Measurements from ENCODE around the gene MAST1.
"Not testable (repeated sequence)": the region's sequence is repeated elsewhere in the genome, so short reads cannot be mapped to it uniquely, and the experiment has no call there.

The MAST1 gene

GRCh38 chr19:12840091-12841079 lies 2.1 kb downstream of the MAST1 start:
- peak in 1 of 2 donors; percentile 49 for DNase-seq (ENCODE audit: low read depth in 2 of 2)

- DNase-seq (ENCODE audit: low read depth in 2 of 2), result no peak
These were observed 2.8 kb downstream of the MAST1 start for GRCh38 chr19:12841094-12841493.

- DNase-seq (ENCODE audit: low read depth in 2 of 2), result no peak
These were observed 4.2 kb downstream of the MAST1 start for GRCh38 chr19:12842511-12842910.

- DNase-seq (ENCODE audit: low read depth in 2 of 2), result no peak
These were observed 5.0 kb downstream of the MAST1 start for GRCh38 chr19:12843328-12843727.

- DNase-seq (ENCODE audit: low read depth in 2 of 2), result no peak
These were observed 5.9 kb downstream of the MAST1 start for GRCh38 chr19:12843999-12844732.

DNA sequence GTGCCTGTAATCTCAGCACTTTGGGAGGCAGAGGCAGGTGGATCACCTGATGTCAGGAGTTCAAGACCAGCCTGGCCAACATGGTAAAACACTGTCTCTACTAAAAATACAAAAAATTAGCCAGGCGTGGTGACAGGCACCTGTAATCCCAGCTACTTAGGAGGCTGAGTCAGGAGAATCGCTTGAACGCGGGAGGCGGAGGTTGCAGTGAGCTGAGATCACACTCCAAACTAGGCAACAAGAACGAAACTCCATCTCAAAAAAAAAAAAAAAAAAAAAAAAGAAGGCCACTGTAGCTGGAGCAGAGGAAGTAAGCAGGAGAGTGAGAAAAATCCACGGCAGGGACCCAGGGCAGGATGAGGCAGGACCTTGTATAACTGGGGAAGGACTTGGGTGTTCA lies 8.3 kb downstream of the MAST1 start:
- DNase-seq (ENCODE audit: low read depth in 2 of 2), result not testable (repeated sequence)

DNA sequence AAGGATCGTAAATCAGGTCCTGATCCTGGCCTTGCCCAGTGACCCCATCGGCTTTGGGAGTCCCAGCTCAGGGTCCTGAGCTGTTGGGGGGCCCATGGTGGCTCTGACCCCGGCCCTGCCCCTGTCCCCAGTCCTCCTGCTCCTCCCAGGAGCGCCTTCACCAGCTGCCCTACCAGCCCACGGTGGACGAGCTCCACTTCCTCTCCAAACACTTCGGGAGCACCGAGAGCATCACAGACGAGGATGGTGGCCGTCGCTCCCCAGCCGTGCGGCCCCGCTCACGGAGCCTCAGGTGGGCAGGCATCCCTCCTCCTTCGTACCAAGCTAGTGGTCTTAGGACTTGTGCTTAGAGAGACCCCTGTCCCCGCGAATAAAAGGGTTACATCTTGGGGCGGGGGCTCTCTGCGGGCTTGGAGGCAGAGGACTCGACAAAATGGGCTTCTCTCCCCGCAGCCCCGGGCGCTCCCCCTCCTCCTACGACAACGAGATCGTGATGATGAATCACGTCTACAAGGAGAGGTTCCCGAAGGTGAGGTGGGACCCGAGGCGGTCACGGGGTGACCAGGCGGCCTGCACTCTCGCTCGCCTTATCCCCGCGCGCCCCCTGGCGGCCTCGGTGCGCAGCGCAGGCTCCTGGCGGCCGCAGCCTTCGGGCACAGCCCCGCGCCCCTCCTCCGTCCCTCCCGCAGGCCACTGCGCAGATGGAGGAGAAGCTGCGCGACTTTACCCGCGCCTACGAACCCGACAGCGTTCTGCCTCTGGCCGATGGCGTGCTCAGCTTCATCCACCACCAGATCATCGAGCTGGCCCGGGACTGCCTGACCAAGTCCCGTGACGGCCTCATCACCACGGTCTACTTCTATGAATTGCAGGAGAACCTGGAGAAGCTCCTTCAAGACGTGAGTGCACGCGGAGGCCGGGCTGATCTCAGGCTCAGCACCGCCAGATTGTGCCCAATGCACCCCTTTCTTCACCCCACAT lies 9.1 kb downstream of the MAST1 start:
- DNase-seq (ENCODE audit: low read depth in 2 of 2), result peak; percentile 80 to 81

- no peak for DNase-seq (ENCODE audit: low read depth in 2 of 2)
These were observed 18.3 kb downstream of the MAST1 start for GRCh38 chr19:12856653-12857052.

DNA sequence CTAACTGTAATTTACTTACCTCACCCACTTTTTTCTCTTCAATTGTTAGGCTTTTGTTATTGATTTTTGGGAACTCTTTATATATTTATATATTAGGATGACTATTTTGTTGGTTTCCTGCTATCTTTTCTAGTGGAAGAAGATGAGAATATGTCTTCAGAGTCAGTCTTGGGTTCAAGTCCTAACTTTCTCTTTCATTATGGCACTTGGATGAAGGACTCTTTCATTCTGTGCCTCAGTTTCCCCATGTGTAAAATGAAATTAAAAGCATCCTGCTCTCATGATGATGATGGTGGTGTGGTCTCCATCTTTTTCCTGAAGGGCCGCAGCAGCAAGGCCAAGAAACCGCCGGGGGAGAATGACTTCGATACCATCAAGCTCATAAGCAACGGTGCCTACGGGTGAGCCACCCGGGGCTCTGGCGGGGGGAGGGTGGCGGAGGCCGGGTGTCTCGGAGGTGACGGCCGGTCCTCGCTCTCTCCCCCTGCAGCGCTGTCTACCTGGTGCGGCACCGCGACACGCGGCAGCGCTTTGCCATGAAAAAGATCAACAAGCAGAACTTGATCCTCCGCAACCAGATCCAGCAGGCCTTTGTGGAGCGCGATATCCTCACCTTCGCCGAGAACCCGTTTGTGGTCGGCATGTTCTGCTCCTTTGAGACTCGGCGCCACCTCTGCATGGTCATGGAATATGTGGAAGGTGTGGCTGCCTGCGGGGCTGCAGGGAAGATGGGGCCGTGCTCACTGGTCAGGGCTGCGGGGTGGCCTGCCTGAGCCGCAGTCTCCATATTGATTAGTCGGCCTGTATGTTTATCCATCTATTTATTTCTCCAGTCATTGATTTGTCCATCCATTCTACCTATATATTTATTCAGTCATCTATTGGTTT lies 20.0 kb downstream of the MAST1 start:
- no peak for DNase-seq (ENCODE audit: low read depth in 2 of 2)

- DNase-seq (ENCODE audit: low read depth in 2 of 2), result no peak
These were observed 21.2 kb downstream of the MAST1 start for GRCh38 chr19:12859546-12859945.

DNA sequence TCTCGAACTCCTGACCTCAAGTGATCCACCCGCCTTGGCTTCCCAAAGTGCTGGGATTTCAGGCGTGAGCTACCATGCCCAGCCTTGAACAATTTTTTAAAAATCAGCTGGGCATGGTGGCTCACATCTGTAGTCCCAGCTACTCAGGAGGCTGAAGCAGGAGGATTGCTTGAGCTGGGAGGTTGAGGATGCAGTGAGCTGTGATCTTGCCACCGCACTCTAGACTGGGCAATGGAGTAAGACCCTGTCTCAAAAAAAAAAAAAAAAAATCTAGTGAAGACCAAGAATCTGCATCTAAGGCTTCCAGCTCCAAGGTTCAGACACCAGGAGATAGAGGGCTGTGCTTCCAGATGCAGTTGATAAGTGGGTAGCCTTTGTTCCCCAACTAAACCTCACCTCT lies 25.8 kb downstream of the MAST1 start:
- DNase-seq (ENCODE audit: low read depth in 2 of 2), result no peak

DNA sequence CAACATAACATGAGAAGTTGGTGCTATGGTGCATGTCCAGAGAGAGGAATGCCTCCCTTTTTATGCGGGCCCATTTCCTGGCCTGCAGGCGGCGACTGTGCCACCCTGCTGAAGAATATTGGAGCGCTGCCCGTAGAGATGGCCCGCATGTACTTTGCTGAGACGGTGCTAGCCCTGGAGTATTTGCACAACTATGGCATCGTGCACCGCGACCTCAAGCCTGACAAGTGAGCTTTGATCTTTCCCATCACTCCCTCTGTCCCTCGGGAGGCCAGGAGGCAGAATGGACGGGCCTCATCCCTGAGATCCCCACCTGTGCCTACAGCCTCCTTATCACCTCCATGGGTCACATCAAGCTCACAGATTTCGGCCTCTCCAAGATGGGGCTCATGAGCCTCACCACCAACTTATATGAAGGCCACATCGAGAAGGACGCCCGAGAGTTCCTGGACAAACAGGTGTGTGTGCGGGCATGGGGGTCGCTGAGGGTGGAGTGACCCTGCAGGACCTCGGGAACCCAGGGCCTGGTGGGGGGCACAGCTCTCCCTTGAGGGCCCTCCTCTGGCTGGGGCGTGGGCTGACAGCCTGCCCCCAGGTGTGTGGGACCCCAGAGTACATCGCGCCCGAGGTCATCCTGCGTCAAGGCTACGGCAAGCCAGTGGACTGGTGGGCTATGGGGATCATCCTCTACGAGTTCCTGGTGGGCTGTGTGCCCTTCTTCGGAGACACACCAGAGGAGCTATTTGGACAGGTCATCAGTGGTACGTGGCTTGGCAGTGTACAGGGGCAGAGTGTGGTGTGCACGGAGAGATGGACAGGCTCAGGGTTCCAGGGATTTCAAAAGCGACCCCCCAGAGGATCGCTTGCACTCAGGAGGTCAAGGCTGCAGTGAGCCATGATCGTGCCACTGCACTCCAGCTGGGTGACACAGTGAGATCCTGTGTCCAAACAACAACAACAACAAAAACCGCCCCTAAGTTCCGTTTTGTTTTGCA lies 26.7 kb downstream of the MAST1 start:
- no peak for DNase-seq (ENCODE audit: low read depth in 2 of 2)

GRCh38 chr19:12865746-12866415 lies 27.6 kb downstream of the MAST1 start:
- DNase-seq (ENCODE audit: low read depth in 2 of 2), result no peak

DNA sequence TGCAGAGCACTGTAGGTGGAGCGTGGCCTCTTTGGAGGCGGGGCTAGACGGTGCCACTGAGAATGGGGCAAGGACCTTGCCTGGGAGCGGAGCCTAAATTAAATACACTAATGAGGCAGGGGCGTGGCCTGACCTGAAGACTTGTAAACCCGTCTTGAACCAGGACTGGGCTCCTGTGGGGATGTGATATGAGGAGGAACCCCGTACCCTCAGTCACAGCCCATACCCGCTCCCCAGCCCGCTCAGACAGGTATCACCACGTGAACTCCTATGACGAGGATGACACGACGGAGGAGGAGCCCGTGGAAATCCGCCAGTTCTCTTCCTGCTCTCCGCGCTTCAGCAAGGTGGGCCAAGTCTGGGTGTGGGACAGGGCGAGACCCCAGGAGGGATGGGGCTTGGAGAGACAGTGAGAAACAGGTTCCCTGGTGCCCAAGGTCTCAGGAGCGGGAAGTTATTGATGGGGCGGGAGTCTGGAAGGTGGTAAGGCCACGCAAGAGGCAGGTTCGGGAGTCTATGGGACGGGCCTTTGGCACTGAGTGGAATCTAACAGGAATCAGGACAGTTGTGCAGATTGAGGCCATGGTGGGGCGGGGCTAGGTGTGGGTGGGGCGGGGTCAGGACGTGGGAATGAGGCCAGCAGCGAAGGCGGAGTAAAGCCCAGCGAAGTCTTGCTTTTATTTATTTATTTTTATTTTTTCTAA lies 28.3 kb downstream of the MAST1 start:
- no peak for DNase-seq (ENCODE audit: low read depth in 2 of 2)

DNA sequence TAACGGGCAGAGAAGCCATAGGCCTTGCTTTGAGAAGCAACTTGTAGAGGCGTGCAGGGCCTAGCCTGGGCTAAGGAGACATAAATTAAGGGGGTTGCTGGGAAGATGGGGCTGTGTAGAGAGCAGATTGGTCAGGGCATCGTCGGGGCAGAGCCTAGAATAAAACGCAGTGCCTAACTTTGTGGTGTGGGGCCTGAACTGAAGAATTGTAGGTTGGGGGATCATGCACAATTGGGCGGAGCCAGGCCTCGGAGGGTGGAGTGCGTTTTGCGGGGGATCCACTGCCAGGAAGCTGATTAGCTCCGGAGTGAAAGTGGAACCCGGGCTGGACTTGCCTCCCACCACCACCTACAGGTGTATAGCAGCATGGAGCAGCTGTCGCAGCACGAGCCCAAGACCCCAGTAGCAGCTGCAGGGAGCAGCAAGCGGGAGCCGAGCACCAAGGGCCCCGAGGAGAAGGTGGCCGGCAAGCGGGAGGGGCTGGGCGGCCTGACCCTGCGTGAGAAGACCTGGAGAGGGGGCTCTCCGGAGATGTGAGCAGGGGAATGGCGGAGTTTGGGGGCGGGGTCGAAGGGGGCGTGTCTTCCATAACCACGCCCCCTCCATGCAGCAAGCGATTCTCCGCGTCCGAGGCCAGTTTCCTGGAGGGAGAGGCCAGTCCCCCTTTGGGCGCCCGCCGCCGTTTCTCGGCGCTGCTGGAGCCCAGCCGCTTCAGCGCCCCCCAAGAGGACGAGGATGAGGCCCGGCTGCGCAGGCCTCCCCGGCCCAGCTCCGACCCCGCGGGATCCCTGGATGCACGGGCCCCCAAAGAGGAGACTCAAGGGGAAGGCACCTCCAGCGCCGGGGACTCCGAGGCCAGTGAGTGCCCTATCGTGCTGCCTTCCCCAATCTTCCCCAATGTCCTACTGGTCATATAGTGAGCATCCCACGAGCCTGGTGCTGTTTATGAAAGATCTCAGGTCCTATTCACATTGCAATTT lies 29.1 kb downstream of the MAST1 start:
- DNase-seq (ENCODE audit: low read depth in 2 of 2), result peak in 1 of 2 donors; percentile 60

DNA sequence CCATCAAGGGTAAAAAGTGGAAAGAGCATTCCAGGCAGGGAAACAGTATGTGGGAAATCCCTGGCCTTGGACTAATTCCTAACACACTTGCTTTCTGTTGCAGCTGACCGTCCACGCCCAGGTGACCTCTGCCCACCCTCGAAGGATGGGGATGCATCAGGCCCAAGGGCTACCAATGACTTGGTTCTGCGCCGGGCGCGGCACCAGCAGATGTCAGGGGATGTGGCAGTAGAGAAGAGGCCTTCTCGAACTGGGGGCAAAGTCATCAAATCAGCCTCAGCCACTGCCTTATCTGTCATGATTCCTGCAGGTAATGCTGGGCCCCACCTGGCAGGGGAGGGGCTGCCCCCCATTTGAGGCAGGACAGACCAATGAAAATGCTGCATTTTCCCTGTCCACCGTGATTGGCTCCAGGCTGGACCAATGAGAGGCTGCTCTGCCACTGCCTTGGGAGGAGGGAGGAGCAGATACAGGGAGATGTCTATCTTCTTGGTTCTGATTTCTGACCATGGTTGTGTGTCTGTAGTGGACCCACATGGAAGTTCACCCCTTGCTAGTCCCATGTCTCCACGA lies 30.3 kb downstream of the MAST1 start:
- DNase-seq (ENCODE audit: low read depth in 2 of 2), result peak in 1 of 2 donors; percentile 22

DNA sequence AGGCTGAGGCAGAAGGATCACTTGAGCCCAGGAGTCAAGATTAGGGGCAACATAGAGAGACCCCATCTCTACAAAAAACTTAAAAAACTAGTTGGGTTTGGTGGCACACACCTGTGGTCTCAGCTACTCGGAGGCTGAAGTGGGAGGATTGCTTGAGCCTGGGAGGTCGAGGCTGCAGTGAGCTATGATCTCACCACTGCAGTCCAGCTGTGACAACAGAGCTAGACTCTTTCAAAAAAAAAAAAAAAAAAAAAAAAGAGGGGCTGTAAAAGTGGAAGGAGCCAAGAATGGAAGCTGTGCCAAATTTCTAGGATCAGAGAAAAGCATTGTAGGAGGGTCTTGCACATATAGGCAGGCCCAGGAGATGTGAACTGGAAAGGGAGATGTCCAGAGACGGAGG lies 33.4 kb downstream of the MAST1 start:
- DNase-seq (ENCODE audit: low read depth in 2 of 2), result no peak
